H9 (cell line): ENCODE results near the gene RCHY1. TPM values are rescaled to one million over a fixed set of nuclear protein-coding genes. Genes with fewer than 3 reads are reported as not detected.

Experiments
- DNase-seq: peaks from one replicate; pipeline ENCODE4 v3.0.0-alpha.2; 2017
- H2AFZ ChIP-seq: one replicate; pipeline ENCODE4 v1.6.1; 2013; ENCODE audit warnings: mild to moderate bottlenecking, low read length, control low read depth, moderate library complexity
- H2AK5ac ChIP-seq: 2 replicates; pipeline ENCODE4 v1.6.1; 2013; ENCODE audit warnings: low read length, control low read depth, mixed read lengths; ENCODE audit not compliant: insufficient read length
- H2BK120ac ChIP-seq: one replicate; pipeline ENCODE4 v1.6.1; 2013; ENCODE audit warnings: low read depth, mild to moderate bottlenecking, low read length, control low read depth, inconsistent platforms; ENCODE audit not compliant: poor library complexity, severe bottlenecking
- H2BK12ac ChIP-seq: 2 replicates; pipeline ENCODE4 v1.6.1; 2013; ENCODE audit warnings: low read length, control low read depth, mixed read lengths, low read depth; ENCODE audit not compliant: insufficient read length
- H2BK15ac ChIP-seq: 2 replicates; pipeline ENCODE4 v1.6.1; 2013; ENCODE audit warnings: low read depth, low read length, control low read depth
- H2BK20ac ChIP-seq: one replicate; pipeline ENCODE4 v1.6.1; 2013; ENCODE audit warnings: low read depth, mild to moderate bottlenecking, low read length, control low read depth, inconsistent platforms; ENCODE audit not compliant: poor library complexity, severe bottlenecking
- H2BK5ac ChIP-seq: 2 replicates; pipeline ENCODE4 v1.6.1; 2013; ENCODE audit warnings: low read length, control low read depth, mixed read lengths; ENCODE audit not compliant: insufficient read length
- H3K14ac ChIP-seq: 2 replicates; pipeline ENCODE4 v1.6.1; 2013; ENCODE audit warnings: low read length, control low read depth; ENCODE audit not compliant: insufficient read depth
- H3K18ac ChIP-seq: 2 replicates; pipeline ENCODE4 v1.6.1; 2013; ENCODE audit warnings: low read depth, mild to moderate bottlenecking, mixed read lengths, low read length, control low read depth; ENCODE audit not compliant: insufficient read length
- H3K23ac ChIP-seq: 2 replicates; pipeline ENCODE4 v1.6.1; 2013; ENCODE audit warnings: low read length, control low read depth, mixed read lengths, low read depth; ENCODE audit not compliant: insufficient read length
- H3K23me2 ChIP-seq: 2 replicates; pipeline ENCODE4 v1.6.1; 2013; ENCODE audit warnings: low read depth, mild to moderate bottlenecking, mixed read lengths, low read length, control low read depth; ENCODE audit not compliant: insufficient read length, poor library complexity, severe bottlenecking
- H3K27ac ChIP-seq: 2 replicates; pipeline ENCODE4 v1.5.1; 2013; ENCODE audit warnings: low read length, control low read depth, mixed read lengths, low read depth; ENCODE audit not compliant: insufficient read length
- H3K27me3 ChIP-seq: 2 replicates; pipeline ENCODE4 v1.6.1; 2013; ENCODE audit warnings: low read length, control low read depth, inconsistent platforms; ENCODE audit not compliant: insufficient read depth
- H3K4ac ChIP-seq: 2 replicates; pipeline ENCODE4 v1.6.1; 2013; ENCODE audit warnings: low read depth, mild to moderate bottlenecking, control low read depth, inconsistent platforms, low read length, moderate library complexity
- H3K4me1 ChIP-seq: 2 replicates; pipeline ENCODE4 v1.6.1; 2013; ENCODE audit warnings: low read length, control low read depth, inconsistent platforms; ENCODE audit not compliant: insufficient read depth
- H3K4me2 ChIP-seq: 2 replicates; pipeline ENCODE4 v1.6.1; 2013; ENCODE audit warnings: low read length, control low read depth, mixed read lengths; ENCODE audit not compliant: insufficient read length, insufficient read depth
- H3K56ac ChIP-seq: 2 replicates; pipeline ENCODE4 v1.6.1; 2013; ENCODE audit warnings: low read depth, mild to moderate bottlenecking, mixed read lengths, low read length, control low read depth; ENCODE audit not compliant: insufficient read length
- H3K79me1 ChIP-seq: 2 replicates; pipeline ENCODE4 v1.6.1; 2013; ENCODE audit warnings: low read depth, mild to moderate bottlenecking, moderate library complexity, low read length, control low read depth, inconsistent platforms; ENCODE audit not compliant: insufficient read depth, poor library complexity, severe bottlenecking
- H3K79me2 ChIP-seq: 2 replicates; pipeline ENCODE4 v1.6.1; 2013; ENCODE audit warnings: low read length, control low read depth, inconsistent platforms; ENCODE audit not compliant: insufficient read depth
- H3K9ac ChIP-seq: 2 replicates; pipeline ENCODE4 v1.6.1; 2013; ENCODE audit warnings: low read length, control low read depth, mixed read lengths; ENCODE audit not compliant: insufficient read length; ENCODE audit errors: extremely low read depth
- H3K9me3 ChIP-seq: one replicate; pipeline ENCODE4 v1.6.1; 2013; ENCODE audit warnings: low read depth, low read length, inconsistent platforms; ENCODE audit not compliant: control insufficient read depth
- H3T11ph ChIP-seq: one replicate; pipeline ENCODE4 v1.6.1; 2013; ENCODE audit warnings: mild to moderate bottlenecking, low read length, control low read depth, inconsistent platforms
- H4K20me1 ChIP-seq: one replicate; pipeline ENCODE4 v1.6.1; 2013; ENCODE audit not compliant: control insufficient read depth, insufficient read length, insufficient read depth
- H4K5ac ChIP-seq: 2 replicates; pipeline ENCODE4 v1.6.1; 2013; ENCODE audit warnings: low read depth, mild to moderate bottlenecking, mixed read lengths, low read length, control low read depth; ENCODE audit not compliant: insufficient read length
- H4K8ac ChIP-seq: replicated peaks from 2 replicates; pipeline ENCODE4 v1.6.1; 2013; ENCODE audit warnings: low read length, control low read depth, mixed read lengths, low read depth; ENCODE audit not compliant: insufficient read length
- H4K91ac ChIP-seq: 2 replicates; pipeline ENCODE4 v1.6.1; 2013; ENCODE audit warnings: low read depth, mild to moderate bottlenecking, moderate library complexity, mixed read lengths, low read length, control low read depth; ENCODE audit not compliant: insufficient read length
- H3K27ac Mint-ChIP-seq, 3 experiments: 2 replicates in 2 of 3; 3 replicates in 1 of 3; pipeline ENCODE4 v1.8.0; 2020 to 2021; ENCODE audit warnings: mixed read lengths in 3 of 3, mild to moderate bottlenecking in 1 of 3, moderate library complexity in 1 of 3
- H3K27me3 Mint-ChIP-seq: 2 replicates; pipeline ENCODE4 v1.8.0; 2021; ENCODE audit warnings: low read depth, mild to moderate bottlenecking, moderate library complexity, mixed read lengths
- H3K36me3 Mint-ChIP-seq, 3 experiments: 2 replicates in 2 of 3; 3 replicates in 1 of 3; pipeline ENCODE4 v1.8.0; 2020 to 2021; ENCODE audit warnings: low read depth in 3 of 3, mixed read lengths in 3 of 3; ENCODE audit not compliant: insufficient read depth in 1 of 3
- H3K4me1 Mint-ChIP-seq, 2 experiments: 2 replicates each; pipeline ENCODE4 v1.8.0; 2020; ENCODE audit warnings: mixed read lengths in 2 of 2
- H3K4me3 Mint-ChIP-seq, 2 experiments: 2 replicates in 1 of 2; 3 replicates in 1 of 2; pipeline ENCODE4 v1.8.0; 2020 to 2021; ENCODE audit warnings: mild to moderate bottlenecking in 2 of 2, mixed read lengths in 2 of 2, moderate library complexity in 1 of 2
- H3K9me3 Mint-ChIP-seq, 2 experiments: 2 replicates in 1 of 2; 3 replicates in 1 of 2; pipeline ENCODE4 v1.8.0; 2020; ENCODE audit warnings: mild to moderate bottlenecking in 2 of 2, mixed read lengths in 2 of 2, moderate library complexity in 1 of 2
- CTCF ChIP-seq: fragments of 200-600 bp; sonication (generic); conservative IDR thresholded peaks from 3 replicates; pipeline ENCODE4 v1.8.0; 2021; ENCODE audit warnings: antibody characterized with exemption, mild to moderate bottlenecking
- WGBS: extraction: QIAGEN DNeasy Blood & Tissue Kit; methylation state at CpG from one replicate; pipeline ENCODE4 v1.1.7; 2013; ENCODE audit warnings: missing lambda C conversion rate, low lambda C conversion rate, mixed read lengths; ENCODE audit not compliant: insufficient read length; ENCODE audit errors: extremely low coverage; 5-methylcytosine and 5-hydroxymethylcytosine counted together
- total RNA-seq: library from RNA; stranded (reverse); gene quantifications from 2 replicates; pipeline ENCODE4 v1.2.1, GENCODE V29; 2021

Gene RCHY1
- total RNA-seq, 1 experiment from 2014 or later = 47.9 TPM

GRCh38 chr4:75499900-75500299, 14.3 kb downstream of the RCHY1 start:
- Histone ChIP-seq H3K27ac (no peak overlapping the region), H3K23ac (no peak overlapping the region), H2BK120ac (no peak overlapping the region), H2AK5ac (no peak overlapping the region), H4K8ac (no peak overlapping the region), H3K79me2 (no peaks in the 10 kb centered on the region; the same call in 1 of the 2 replicates), H3K79me1 (no peaks in the 10 kb centered on the region), H2BK15ac (no peak overlapping the region), H3K27me3 (no peaks in the 10 kb centered on the region), H2AFZ (no peak overlapping the region), H4K91ac (no peak overlapping the region), H3K14ac (no peak overlapping the region), H4K5ac (no peak overlapping the region), H3K4me2 (no peak overlapping the region), H2BK5ac (no peak overlapping the region), H2BK20ac (no peak overlapping the region), H3K56ac (no peak overlapping the region), H3K18ac (no peak overlapping the region), H3K4ac (no peak overlapping the region), H3T11ph (no peak overlapping the region), H3K23me2 (no peaks in the 10 kb centered on the region), H3K9me3 (no peaks in the 10 kb centered on the region), H2BK12ac (no peak overlapping the region), H3K4me1 (no peaks in the 10 kb centered on the region), H4K20me1 (no peaks in the 10 kb centered on the region), H3K9ac (no peak overlapping the region)
- no peak for DNase-seq
- no peak overlapping the region for H3K4me3 Mint-ChIP-seq
- no CpG with 5 or more reads among the region's 2 CpGs for whole genome bisulfite sequencing
- H3K36me3 Mint-ChIP-seq = peaks cover 27 to 43% (median 34%) of the 10 kb centered on the region in 3 experiments
- H3K9me3 Mint-ChIP-seq = peaks cover 0 to 10% of the 10 kb centered on the region in 2 experiments; a peak in 3 of 5 replicates
- no peak for TF ChIP-seq CTCF
- H3K27ac Mint-ChIP-seq = no peak overlapping the region
- no peaks in the 10 kb centered on the region for H3K27me3 Mint-ChIP-seq
- H3K4me1 Mint-ChIP-seq = no peaks in the 10 kb centered on the region
